Stomach (tissue), 9 donors: ENCODE data around the gene LARGE1. TPM values are rescaled to one million over a fixed set of nuclear protein-coding genes. Genes with fewer than 3 reads are reported as not detected.
A peak's percentile ranks its signal among the peaks of the same experiment; 100 is the strongest.

Experiments
- DNase-seq, 2 donors: peaks; one replicate each; pipeline versions ENCODE4 v3.0.0 to v3.0.0-alpha.2; 2013 to 2019
- H3K27ac ChIP-seq, 5 donors: fragments of 200-600 bp in 4 of 5; sonication (generic) in 4 of 5; one replicate each; pipeline ENCODE4 v1.5.1; 2013 to 2019; ENCODE audit warnings: mild to moderate bottlenecking in 1 of 5, moderate library complexity in 1 of 5
- H3K27me3 ChIP-seq, 3 donors: fragments of 200-600 bp; sonication (generic); one replicate each; pipeline ENCODE4 v1.5.1; 2017 to 2019; ENCODE audit warnings: mixed run types in 1 of 3
- H3K36me3 ChIP-seq, 4 donors: fragments of 200-600 bp; sonication (generic); 1 replicate in 3 of 4; 2 replicates in 1 of 4; pipeline ENCODE4 v1.5.1; 2016 to 2019
- H3K4me1 ChIP-seq, 4 donors: fragments of 200-600 bp; sonication (generic); one replicate each; pipeline ENCODE4 v1.5.1; 2016 to 2019
- H3K4me3 ChIP-seq, 4 donors: fragments of 200-600 bp; sonication (generic) in 3 of 4; one replicate each; pipeline ENCODE4 v1.5.1; 2016 to 2019; ENCODE audit warnings: mild to moderate bottlenecking in 1 of 4
- H3K9me3 ChIP-seq, 4 donors: fragments of 200-600 bp; sonication (generic); one replicate each; pipeline ENCODE4 v1.5.1; 2016 to 2019
- CTCF ChIP-seq, 7 experiments: fragments of 450-650 bp in 4 of 7; fragments of 200-600 bp in 3 of 7; sonication (generic) in 3 of 7; IDR thresholded peaks; one replicate each; pipeline ENCODE4 v1.5.1; 2016 to 2019; ENCODE audit warnings: antibody characterized with exemption in 7 of 7, control low read depth in 2 of 7, mild to moderate bottlenecking in 1 of 7
- EP300 ChIP-seq: sonication (generic); formaldehyde crosslinking; IDR thresholded peaks from one replicate; pipeline ENCODE4 v1.6.1; 2017; ENCODE audit warnings: antibody characterized with exemption
- POLR2A ChIP-seq, 4 donors: fragments of 450-650 bp; IDR thresholded peaks; one replicate each; pipeline ENCODE4 v1.6.1; 2016; ENCODE audit warnings: antibody characterized with exemption in 4 of 4, control low read depth in 2 of 4, mild to moderate bottlenecking in 1 of 4, moderate library complexity in 1 of 4
- POLR2AphosphoS5 ChIP-seq, 3 donors: sonication (generic); formaldehyde crosslinking; IDR thresholded peaks; one replicate each; pipeline ENCODE4 v1.6.1; 2016; ENCODE audit warnings: antibody characterized with exemption in 3 of 3
- WGBS, 5 donors: extraction: QIAGEN DNeasy Blood & Tissue Kit in 3 of 5; methylation state at CpG; one replicate each; pipeline versions ENCODE4 v1.1.5 to v1.1.7; 2013 to 2018; 5-methylcytosine and 5-hydroxymethylcytosine counted together
- intact Hi-C: fragments of 100-400 bp; cut with DNase I; formaldehyde crosslinking; loops from one replicate; pipeline ENCODE4 v1.15.1; 2023; ENCODE audit warnings: low total_unique reads
- polyA plus RNA-seq, 3 donors: library from polyadenylated mRNA; stranded (reverse); fragments of 200-250 nt; gene quantifications; one replicate each; pipeline ENCODE4 v1.2.3, GENCODE V29; 2013
- total RNA-seq, 5 donors: library from RNA; depleted of rRNA; stranded (reverse); fragments of >200 nt; gene quantifications; one replicate each; pipeline versions ENCODE4 v1.1.0 to v1.2.3, GENCODE V29; 2014 to 2016
- donor health status: healthy with polysubstance abuse.
- donor health status: Bipolar disorder and iron deficiency.
- donor health status: healthy.

The LARGE1 gene
- total and polyA plus RNA-seq, 8 donors = 3.5 to 110 (median 51.6) TPM

GRCh38 chr22:33920927-33921524, 750 bp upstream of the LARGE1 start:
- Histone ChIP-seq H3K36me3 (no peaks in the 10 kb centered on the region), H3K27me3 (peaks cover 0 to 18% (median 0%) of the 10 kb centered on the region in 3 donors), H3K4me3 (peak overlapping the region; percentile 71 to 90 (median 73)), H3K27ac (peak overlapping the region; percentile 78 to 91 (median 88)), H3K9me3 (no peaks in the 10 kb centered on the region), H3K4me1 (peaks cover 0 to 52% (median 39%) of the 10 kb centered on the region in 4 donors)
- DNase-seq = peak; percentile 99
- WGBS, 5 donors = 1 to 2% (median 1%) methylated on average over 29 to 69 of the region's 69 CpGs
- intact Hi-C loops = no loop called here
- TF ChIP-seq EP300 (no peak), POLR2A (IDR thresholded peaks at IDR 0.05) (no peak), CTCF (IDR thresholded peaks at IDR 0.05) (no peak), POLR2AphosphoS5 (IDR thresholded peaks at IDR 0.05) (peak; percentile 67 to 97 (median 87))

- Histone ChIP-seq H3K27me3 (peaks cover 0 to 18% (median 0%) of the 10 kb centered on the region in 3 donors), H3K4me3 (peak overlapping the region; percentile 71 to 90 (median 78)), H3K36me3 (no peaks in the 10 kb centered on the region), H3K9me3 (no peaks in the 10 kb centered on the region), H3K4me1 (peaks cover under 1 to 67% (median 46%) of the 10 kb centered on the region in 4 donors), H3K27ac (peak overlapping the region; percentile 58 to 91 (median 82))
- intact Hi-C loops = no loop called here
- no peak for TF ChIP-seq CTCF (IDR thresholded peaks at IDR 0.05)
- peak in 1 of 3 donors; percentile 9 for TF ChIP-seq POLR2AphosphoS5 (IDR thresholded peaks at IDR 0.05)
- no peak for TF ChIP-seq EP300
- peak; percentile 63 to 73 for DNase-seq
- 1 to 2% (median 1%) methylated on average over 29 to 57 of the region's 57 CpGs for WGBS, 5 donors
Measured at GRCh38 chr22:33919391-33920196, 682 bp downstream of the LARGE1 start.

GRCh38 chr22:33918676-33919365, 1.5 kb downstream of the LARGE1 start:
- intact Hi-C loops = no loop called here
- Histone ChIP-seq H3K4me1 (peaks cover 8 to 72% (median 48%) of the 10 kb centered on the region in 4 donors), H3K36me3 (no peaks in the 10 kb centered on the region), H3K4me3 (peak overlapping the region; percentile 71 to 90 (median 78)), H3K9me3 (no peaks in the 10 kb centered on the region), H3K27ac (peak overlapping the region; percentile 35 to 91 (median 82)), H3K27me3 (peaks cover 0 to 18% (median 0%) of the 10 kb centered on the region in 3 donors)
- WGBS, 5 donors = 29 to 42% (median 37%) methylated on average over 10 of the region's 10 CpGs
- TF ChIP-seq POLR2A (IDR thresholded peaks at IDR 0.05) (no peak), CTCF (IDR thresholded peaks at IDR 0.05) (no peak), POLR2AphosphoS5 (IDR thresholded peaks at IDR 0.05) (no peak), EP300 (no peak)
- DNase-seq = no peak

GRCh38 chr22:33917744-33918406, 2.4 kb downstream of the LARGE1 start:
- Histone ChIP-seq H3K4me3 (peak overlapping the region; percentile 71 to 90 (median 78)), H3K9me3 (no peaks in the 10 kb centered on the region), H3K27ac (no peak overlapping the region), H3K4me1 (peaks cover 8 to 63% (median 41%) of the 10 kb centered on the region in 4 donors), H3K27me3 (peaks cover 0 to 18% (median 0%) of the 10 kb centered on the region in 3 donors), H3K36me3 (no peaks in the 10 kb centered on the region)
- intact Hi-C loops = no loop called here
- peak in 1 of 2 donors; percentile 45 for DNase-seq
- no peak for TF ChIP-seq CTCF (IDR thresholded peaks at IDR 0.05)
- no peak for TF ChIP-seq EP300
- TF ChIP-seq POLR2A (IDR thresholded peaks at IDR 0.05) = no peak
- no peak for TF ChIP-seq POLR2AphosphoS5 (IDR thresholded peaks at IDR 0.05)
- WGBS, 5 donors = 37 to 64% (median 46%) methylated on average over 10 of the region's 10 CpGs
